AG04449 (cell line): ENCODE data around the gene PRPF18.

Experiments
- CTCF ChIA-PET: fragments of 350-600 bp; formaldehyde crosslinking; extraction: SDS; loops from one replicate; lab custom pipeline; 2021; ENCODE audit warnings: antibody characterized with exemption; lab: Yijun Ruan, JAX
- POLR2A ChIA-PET: fragments of 400-600, 350-600 bp; formaldehyde crosslinking; extraction: SDS; loops from one replicate; lab custom pipeline; 2020; ENCODE audit warnings: antibody characterized with exemption, inconsistent platforms; lab: Yijun Ruan, JAX
- DNase-seq: peaks from one replicate; pipeline ENCODE4 v3.0.0-alpha.2; 2010; ENCODE audit warnings: low read depth, low spot score
- H3K4me3 ChIP-seq: 2 replicates; pipeline ENCODE4 v1.5.1; 2011; ENCODE audit warnings: low read depth, mild to moderate bottlenecking, control low read depth, low read length
- CTCF ChIP-seq: IDR thresholded peaks from one replicate; pipeline ENCODE4 v1.5.1; 2011; ENCODE audit warnings: mild to moderate bottlenecking, moderate library complexity, low read length, control low read depth, inconsistent platforms; ENCODE audit not compliant: insufficient read depth; ENCODE audit errors: missing control alignments

Gene PRPF18

GRCh38 chr10:13560597-13560996, 26.2 kb upstream of the PRPF18 start:
- DNase-seq = no peak
- no peak for TF ChIP-seq CTCF
- no peak overlapping the region for H3K4me3 ChIP-seq
- ChIA-PET POLR2A (no interaction called here), CTCF (interaction anchor here (1.4 kb wide), 1 partner anchor 184 kb away, joined by 3 read pairs; no protein-coding TSS in a partner anchor)

- no peak for DNase-seq
- CTCF ChIA-PET = no interaction called here
- TF ChIP-seq CTCF = no peak
- POLR2A ChIA-PET = no interaction called here
- H3K4me3 ChIP-seq = no peak overlapping the region
Measured at GRCh38 chr10:13563481-13564445, 23.0 kb upstream of the PRPF18 start.

- no peak for TF ChIP-seq CTCF
- no peak for DNase-seq
- no peak overlapping the region for H3K4me3 ChIP-seq
- ChIA-PET CTCF (no interaction called here), POLR2A (no interaction called here)
Measured at GRCh38 chr10:13564576-13564975, 22.2 kb upstream of the PRPF18 start.

GRCh38 chr10:13567030-13567429, 19.7 kb upstream of the PRPF18 start:
- no peak for TF ChIP-seq CTCF
- ChIA-PET POLR2A (no interaction called here), CTCF (no interaction called here)
- H3K4me3 ChIP-seq = no peak overlapping the region
- DNase-seq = no peak

GRCh38 chr10:13571541-13571940, 15.2 kb upstream of the PRPF18 start:
- TF ChIP-seq CTCF = no peak
- POLR2A ChIA-PET = no interaction called here
- no peak for DNase-seq
- no peak overlapping the region for H3K4me3 ChIP-seq
- CTCF ChIA-PET = interaction anchor here (1.1 kb wide), 1 partner anchor 12 kb away, joined by 3 read pairs; no protein-coding TSS in a partner anchor

GRCh38 chr10:13573960-13574359, 12.8 kb upstream of the PRPF18 start:
- no peak for DNase-seq
- TF ChIP-seq CTCF = no peak
- CTCF ChIA-PET = no interaction called here
- H3K4me3 ChIP-seq = no peak overlapping the region
- POLR2A ChIA-PET = no interaction called here
